Upper lobe of left lung (tissue), 4 donors: Measurements from ENCODE around the gene CLDN14.

Experiments used
- CTCF ChIP-seq, 6 experiments: fragments of 450-650 bp in 4 of 6; fragments of 200-600 bp in 2 of 6; sonication (generic) in 2 of 6; IDR thresholded peaks; one replicate each; pipeline ENCODE4 v1.5.1; 2016 to 2019; ENCODE audit warnings: antibody characterized with exemption in 6 of 6
- EP300 ChIP-seq, 4 donors: sonication (generic); formaldehyde crosslinking; IDR thresholded peaks; one replicate each; pipeline ENCODE4 v1.5.1; 2017; ENCODE audit warnings: antibody characterized with exemption in 4 of 4, control low read depth in 2 of 4
- POLR2A ChIP-seq, 4 donors: fragments of 450-650 bp; IDR thresholded peaks; one replicate each; pipeline ENCODE4 v1.5.1; 2016 to 2017; ENCODE audit warnings: antibody characterized with exemption in 4 of 4, mild to moderate bottlenecking in 2 of 4
- POLR2AphosphoS5 ChIP-seq, 2 donors: sonication (generic); formaldehyde crosslinking; IDR thresholded peaks; one replicate each; pipeline ENCODE4 v1.5.1; 2017; ENCODE audit warnings: antibody characterized with exemption in 2 of 2

- TF ChIP-seq POLR2A (IDR thresholded peaks at IDR 0.05) (no peak), CTCF (IDR thresholded peaks at IDR 0.05) (no peak), EP300 (IDR thresholded peaks at IDR 0.05) (no peak), POLR2AphosphoS5 (IDR thresholded peaks at IDR 0.05) (no peak)
Measured at GRCh38 chr21:36433059-36433709, 46.7 kb downstream of the CLDN14 start.
